HepG2 (cell line): ENCODE measurements around the gene PPFIA2. TPM values are rescaled to one million over a fixed set of nuclear protein-coding genes. Genes with fewer than 3 reads are reported as not detected.

Experiments
- ATAC-seq: fragments of 200-7000 bp; cut with Tn5 transposase; 3 replicates; pipeline ENCODE4 v1.9.1; 2020; ENCODE audit warnings: mild to moderate bottlenecking, moderate library complexity
- BruUV-seq: library from RNA; stranded (reverse); fragments of 400-500 nt; replicated peaks from 2 replicates; lab custom pipeline; 2021; lab: Mats Ljungman, UMichigan
- CTCF ChIA-PET: fragments of 300-600 bp; formaldehyde crosslinking; extraction: SDS; loops from one replicate; lab custom pipeline; 2021; ENCODE audit warnings: low total read pairs, inconsistent platforms, low intra/inter-chr PET ratio; lab: Yijun Ruan, JAX
- POLR2A ChIA-PET: fragments of 350-600 bp; sonication (Branson Sonifier 250); formaldehyde crosslinking; loops from one replicate; lab custom pipeline; 2020; ENCODE audit warnings: antibody characterized with exemption, inconsistent platforms; lab: Yijun Ruan, JAX
- DNase-seq: peaks from one replicate; pipeline ENCODE4 v3.0.0-alpha.2; 2015; ENCODE audit warnings: low spot score
- FAIRE-seq: peaks from 3 replicates; lab custom pipeline; 2011; peaks lifted over from hg19 to GRCh38; lab: Jason Lieb, UNC
- H2AFZ ChIP-seq: one replicate; pipeline ENCODE4 v1.6.1; 2011; ENCODE audit warnings: low read length, inconsistent platforms
- H3K27ac ChIP-seq: fragments of 300-600 bp; 3 replicates; pipeline ENCODE4 v1.8.0; 2011; ENCODE audit warnings: mixed run types, mild to moderate bottlenecking, mixed read lengths, low read length, inconsistent platforms; ENCODE audit not compliant: insufficient read depth; ENCODE audit errors: extremely low read length
- H3K27me3 ChIP-seq, 2 experiments: fragments of 200-600 bp in 1 of 2; 2 replicates in 1 of 2; 3 replicates in 1 of 2; pipeline versions ENCODE4 v1.6.0 to v1.8.0; 2011; ENCODE audit warnings: low read length in 2 of 2, mild to moderate bottlenecking in 2 of 2, moderate library complexity in 2 of 2, inconsistent platforms in 1 of 2; ENCODE audit not compliant: insufficient read depth in 2 of 2, control insufficient read depth in 1 of 2
- H3K36me3 ChIP-seq, 2 experiments: fragments of 200-600 bp in 1 of 2; replicated peaks in 1 of 2; 2 replicates in 1 of 2; 3 replicates in 1 of 2; pipeline versions ENCODE4 v1.5.1 to v1.8.0; 2011; ENCODE audit warnings: low read length in 2 of 2, inconsistent platforms in 1 of 2; ENCODE audit not compliant: insufficient read depth in 2 of 2, control insufficient read depth in 1 of 2
- H3K4me1 ChIP-seq: 2 replicates; pipeline ENCODE4 v1.5.1; 2012; ENCODE audit warnings: low read length, inconsistent platforms; ENCODE audit not compliant: insufficient read depth
- H3K4me2 ChIP-seq: 2 replicates; pipeline ENCODE4 v1.6.0; 2011; ENCODE audit warnings: low read depth, low read length, inconsistent platforms
- H3K4me3 ChIP-seq, 3 experiments: fragments of 200-600 bp in 1 of 3; sonication (generic), shearing (Covaris generic) in 1 of 3; replicated peaks in 1 of 3; 2 replicates each; pipeline ENCODE4 v1.5.1; 2011 to 2016; ENCODE audit warnings: low read length in 3 of 3, inconsistent platforms in 2 of 3, low read depth in 2 of 3, mild to moderate bottlenecking in 2 of 3, control low read depth in 1 of 3, mixed read lengths in 1 of 3; ENCODE audit not compliant: insufficient read depth in 1 of 3
- H3K79me2 ChIP-seq: one replicate; pipeline ENCODE4 v1.6.1; 2011; ENCODE audit warnings: low read length, inconsistent platforms; ENCODE audit not compliant: insufficient read depth
- H3K9ac ChIP-seq: 2 replicates; pipeline ENCODE4 v1.6.0; 2011; ENCODE audit warnings: mild to moderate bottlenecking, low read depth, low read length, inconsistent platforms; ENCODE audit not compliant: insufficient read depth
- H3K9me3 ChIP-seq: 2 replicates; pipeline ENCODE4 v1.5.1; 2012; ENCODE audit warnings: mild to moderate bottlenecking, low read length
- H4K20me1 ChIP-seq: 2 replicates; pipeline ENCODE4 v1.6.0; 2011; ENCODE audit warnings: inconsistent platforms, mild to moderate bottlenecking, low read length, moderate library complexity; ENCODE audit not compliant: insufficient read depth
- HCFC1 ChIP-seq: fragments of 150-350 bp; IDR thresholded peaks from 2 replicates; pipeline ENCODE4 v1.6.1; 2014; ENCODE audit warnings: low read depth, low read length
- HIVEP1 ChIP-seq: sonication (generic); formaldehyde crosslinking; IDR thresholded peaks from 2 replicates; pipeline ENCODE4 v1.4.0; 2020; ENCODE audit warnings: mild to moderate bottlenecking, missing genetic modification reagents
- MAFF ChIP-seq: IDR thresholded peaks from 2 replicates; pipeline ENCODE4 v1.6.1; 2011; ENCODE audit warnings: low read depth, low read length, improper control_type of control experiment
- MATR3 ChIP-seq: sonication (generic); formaldehyde crosslinking; IDR thresholded peaks from 2 replicates; pipeline ENCODE4 v1.4.0; 2020; ENCODE audit warnings: missing genetic modification reagents
- MTF1 ChIP-seq: sonication (generic); formaldehyde crosslinking; IDR thresholded peaks from 2 replicates; pipeline ENCODE4 v1.5.0; 2020; ENCODE audit warnings: missing genetic modification reagents
- NFE2 ChIP-seq: sonication (generic); formaldehyde crosslinking; IDR thresholded peaks from 2 replicates; pipeline ENCODE4 v1.4.0; 2020; ENCODE audit warnings: missing genetic modification reagents
- NR3C1 ChIP-seq: sonication (generic); formaldehyde crosslinking; IDR thresholded peaks from 2 replicates; pipeline ENCODE4 v1.4.0; 2020; ENCODE audit warnings: missing genetic modification reagents
- RBAK ChIP-seq: sonication (generic); formaldehyde crosslinking; IDR thresholded peaks from 2 replicates; pipeline ENCODE4 v1.5.1; 2020; ENCODE audit warnings: mild to moderate bottlenecking, missing genetic modification reagents
- SRF ChIP-seq: IDR thresholded peaks from 2 replicates; pipeline ENCODE4 v1.6.1; 2011; ENCODE audit warnings: mild to moderate bottlenecking, low read depth, low read length, moderate library complexity
- SRSF4 ChIP-seq: fragments of 200-400 bp; formaldehyde crosslinking; IDR thresholded peaks from one replicate; pipeline ENCODE4 v1.6.1; 2018; ENCODE audit warnings: mild to moderate bottlenecking, low read depth, low read length, moderate library complexity; ENCODE audit not compliant: poor library complexity, severe bottlenecking
- THAP11 ChIP-seq: IDR thresholded peaks from 2 replicates; pipeline ENCODE4 v1.6.1; 2016; ENCODE audit warnings: missing biosample characterization, missing genetic modification reagents
- ZNF260 ChIP-seq: sonication (generic); formaldehyde crosslinking; IDR thresholded peaks from 2 replicates; pipeline ENCODE4 v1.4.0; 2020; ENCODE audit warnings: missing genetic modification reagents, low read depth, mild to moderate bottlenecking, borderline replicate concordance
- ZNF264 ChIP-seq: sonication (generic); formaldehyde crosslinking; IDR thresholded peaks from 2 replicates; pipeline ENCODE4 v1.4.0; 2020; ENCODE audit warnings: missing genetic modification reagents
- ZNF326 ChIP-seq: sonication (generic); formaldehyde crosslinking; IDR thresholded peaks from 2 replicates; pipeline ENCODE4 v1.4.0; 2020; ENCODE audit warnings: missing genetic modification reagents, borderline replicate concordance
- ZNF713 ChIP-seq: sonication (generic); formaldehyde crosslinking; IDR thresholded peaks from 2 replicates; pipeline ENCODE4 v1.4.0; 2020; ENCODE audit warnings: mild to moderate bottlenecking, missing genetic modification reagents
- WGBS: methylation state at CpG from one replicate; pipeline ENCODE4 v1.1.6; 2017; ENCODE audit warnings: low lambda C conversion rate; 5-methylcytosine and 5-hydroxymethylcytosine counted together
- in situ Hi-C: cut with HindIII; loops from 2 replicates; pipeline ENCODE4 v1.10.0; 2017; ENCODE audit warnings: low pct_unique_long_range_greater_than_20kb; ENCODE audit not compliant: extremely low pct_ligation_motif_present
- intact Hi-C: fragments of 100-400 bp; cut with micrococcal nuclease; formaldehyde crosslinking; loops from one replicate; pipeline ENCODE4 v1.10.0; 2022; ENCODE audit not compliant: unreplicated experiment
- polyA plus RNA-seq, 8 experiments: library from polyadenylated mRNA; depleted of rRNA in 3 of 8; stranded (reverse) in 7 of 8; unstranded in 1 of 8; fragments of >200 nt; fragmentation: Illumina TruSeq in 4 of 8; extraction: Trizol in 4 of 8; gene quantifications; 2 replicates each; pipeline versions ENCODE4 v1.2.1 to v1.2.3, GENCODE V29; 2011 to 2016; ENCODE audit warnings: low read depth in 4 of 8, missing spikeins in 1 of 8, mixed read lengths in 1 of 8; ENCODE audit not compliant: insufficient read depth in 1 of 8
- total RNA-seq, 5 experiments: library from RNA; depleted of rRNA; stranded (reverse); fragments of >200 nt; fragmentation: Illumina TruSeq; extraction: Trizol; gene quantifications; 2 replicates each; pipeline ENCODE4 v1.2.3, GENCODE V29; 2016; ENCODE audit warnings: low read depth in 1 of 5
- TF ChIP-seq, protein P1 (sequence below): sonication (generic); formaldehyde crosslinking; IDR thresholded peaks from 2 replicates; pipeline ENCODE4 v1.8.1; 2023; ENCODE audit warnings: mild to moderate bottlenecking, moderate library complexity, missing genetic modification reagents
- TF ChIP-seq, protein P2 (sequence below): fragments of 450-650 bp; IDR thresholded peaks from 2 replicates; pipeline ENCODE4 v1.6.1; 2017; ENCODE audit warnings: mild to moderate bottlenecking
- TF ChIP-seq, protein P3 (sequence below): sonication (generic); formaldehyde crosslinking; IDR thresholded peaks from 2 replicates; pipeline ENCODE4 v1.9.0; 2021; ENCODE audit warnings: missing genetic modification reagents, borderline replicate concordance
- TF ChIP-seq, protein P4 (sequence below): sonication (generic); formaldehyde crosslinking; IDR thresholded peaks from 2 replicates; pipeline ENCODE4 v1.4.0; 2020; ENCODE audit warnings: missing genetic modification reagents

Gene PPFIA2
- total and polyA plus RNA-seq, 2 of the 13 experiments (the other 11 are each of a cell fraction or from before 2014, with no cell fraction given) = 0.05 TPM; not detected in 1

DNA sequence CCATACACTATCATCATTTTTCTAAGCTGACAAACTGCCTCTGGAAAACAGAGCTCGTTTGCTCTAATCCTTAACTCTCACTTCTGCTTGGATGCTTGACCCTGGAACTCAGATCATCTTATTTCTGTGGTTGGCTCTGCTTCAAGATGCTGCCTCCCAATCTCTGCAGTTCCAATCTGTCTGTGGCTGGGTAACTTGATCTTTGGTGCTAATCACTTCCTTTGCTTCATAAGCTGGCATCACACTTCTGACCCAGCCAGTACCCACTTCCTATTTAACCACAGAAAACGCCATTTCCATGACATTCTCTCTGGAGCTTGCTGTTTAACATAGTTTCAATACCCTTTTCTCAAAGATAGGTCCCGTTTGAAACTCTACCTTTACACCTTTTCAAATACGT lies 427.1 kb downstream of the PPFIA2 start:
- Histone ChIP-seq H3K4me3 (no peak overlapping the region), H3K79me2 (no peaks in the 10 kb centered on the region), H2AFZ (no peak overlapping the region), H4K20me1 (no peaks in the 10 kb centered on the region), H3K4me1 (no peaks in the 10 kb centered on the region), H3K9ac (no peak overlapping the region), H3K36me3 (no peaks in the 10 kb centered on the region), H3K27ac (no peak overlapping the region), H3K27me3 (no peaks in the 10 kb centered on the region), H3K9me3 (no peaks in the 10 kb centered on the region), H3K4me2 (no peak overlapping the region)
- CTCF ChIA-PET = no interaction called here
- POLR2A ChIA-PET = no interaction called here
- intact Hi-C loops (no loop called here), in situ Hi-C loops (no loop called here)
- TF ChIP-seq, protein P1, sequence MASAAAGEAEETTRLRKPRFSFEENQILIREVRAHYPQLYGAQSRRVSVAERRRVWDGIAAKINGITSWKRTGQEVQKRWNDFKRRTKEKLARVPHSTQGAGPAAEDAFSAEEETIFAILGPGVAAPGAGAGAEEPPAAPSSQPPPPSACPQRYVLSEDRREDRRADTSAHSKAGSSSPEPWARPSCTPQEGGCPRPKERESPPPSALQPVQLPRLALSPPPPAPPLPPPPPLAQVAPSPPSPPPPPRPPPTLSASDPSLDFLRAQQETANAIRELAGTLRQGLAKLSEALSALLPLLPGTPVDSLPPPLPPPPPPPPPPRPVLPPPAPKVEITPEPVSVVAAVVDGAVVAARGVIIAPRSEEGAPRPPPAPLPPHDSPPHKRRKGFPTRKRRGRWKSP (CRISPR knock-in tag) = no peak
- TF ChIP-seq MTF1 (CRISPR knock-in tag) (no peak), THAP11 (CRISPR knock-in tag) (no peak), SRF (no peak), NFE2 (CRISPR knock-in tag) (no peak), HIVEP1 (no peak), ZNF713 (no peak), ZNF264 (CRISPR knock-in tag) (no peak), MAFF (no peak), RBAK (CRISPR knock-in tag) (no peak), SRSF4 (no peak), ZNF326 (no peak), MATR3 (CRISPR knock-in tag) (no peak), NR3C1 (CRISPR knock-in tag) (no peak), HCFC1 (no peak), ZNF260 (CRISPR knock-in tag) (no peak)
- TF ChIP-seq, protein P2, sequence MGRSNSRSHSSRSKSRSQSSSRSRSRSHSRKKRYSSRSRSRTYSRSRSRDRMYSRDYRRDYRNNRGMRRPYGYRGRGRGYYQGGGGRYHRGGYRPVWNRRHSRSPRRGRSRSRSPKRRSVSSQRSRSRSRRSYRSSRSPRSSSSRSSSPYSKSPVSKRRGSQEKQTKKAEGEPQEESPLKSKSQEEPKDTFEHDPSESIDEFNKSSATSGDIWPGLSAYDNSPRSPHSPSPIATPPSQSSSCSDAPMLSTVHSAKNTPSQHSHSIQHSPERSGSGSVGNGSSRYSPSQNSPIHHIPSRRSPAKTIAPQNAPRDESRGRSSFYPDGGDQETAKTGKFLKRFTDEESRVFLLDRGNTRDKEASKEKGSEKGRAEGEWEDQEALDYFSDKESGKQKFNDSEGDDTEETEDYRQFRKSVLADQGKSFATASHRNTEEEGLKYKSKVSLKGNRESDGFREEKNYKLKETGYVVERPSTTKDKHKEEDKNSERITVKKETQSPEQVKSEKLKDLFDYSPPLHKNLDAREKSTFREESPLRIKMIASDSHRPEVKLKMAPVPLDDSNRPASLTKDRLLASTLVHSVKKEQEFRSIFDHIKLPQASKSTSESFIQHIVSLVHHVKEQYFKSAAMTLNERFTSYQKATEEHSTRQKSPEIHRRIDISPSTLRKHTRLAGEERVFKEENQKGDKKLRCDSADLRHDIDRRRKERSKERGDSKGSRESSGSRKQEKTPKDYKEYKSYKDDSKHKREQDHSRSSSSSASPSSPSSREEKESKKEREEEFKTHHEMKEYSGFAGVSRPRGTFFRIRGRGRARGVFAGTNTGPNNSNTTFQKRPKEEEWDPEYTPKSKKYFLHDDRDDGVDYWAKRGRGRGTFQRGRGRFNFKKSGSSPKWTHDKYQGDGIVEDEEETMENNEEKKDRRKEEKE = no peak
- TF ChIP-seq, protein P3, sequence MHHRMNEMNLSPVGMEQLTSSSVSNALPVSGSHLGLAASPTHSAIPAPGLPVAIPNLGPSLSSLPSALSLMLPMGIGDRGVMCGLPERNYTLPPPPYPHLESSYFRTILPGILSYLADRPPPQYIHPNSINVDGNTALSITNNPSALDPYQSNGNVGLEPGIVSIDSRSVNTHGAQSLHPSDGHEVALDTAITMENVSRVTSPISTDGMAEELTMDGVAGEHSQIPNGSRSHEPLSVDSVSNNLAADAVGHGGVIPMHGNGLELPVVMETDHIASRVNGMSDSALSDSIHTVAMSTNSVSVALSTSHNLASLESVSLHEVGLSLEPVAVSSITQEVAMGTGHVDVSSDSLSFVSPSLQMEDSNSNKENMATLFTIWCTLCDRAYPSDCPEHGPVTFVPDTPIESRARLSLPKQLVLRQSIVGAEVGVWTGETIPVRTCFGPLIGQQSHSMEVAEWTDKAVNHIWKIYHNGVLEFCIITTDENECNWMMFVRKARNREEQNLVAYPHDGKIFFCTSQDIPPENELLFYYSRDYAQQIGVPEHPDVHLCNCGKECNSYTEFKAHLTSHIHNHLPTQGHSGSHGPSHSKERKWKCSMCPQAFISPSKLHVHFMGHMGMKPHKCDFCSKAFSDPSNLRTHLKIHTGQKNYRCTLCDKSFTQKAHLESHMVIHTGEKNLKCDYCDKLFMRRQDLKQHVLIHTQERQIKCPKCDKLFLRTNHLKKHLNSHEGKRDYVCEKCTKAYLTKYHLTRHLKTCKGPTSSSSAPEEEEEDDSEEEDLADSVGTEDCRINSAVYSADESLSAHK (CRISPR knock-in tag) = no peak
- TF ChIP-seq, protein P4, sequence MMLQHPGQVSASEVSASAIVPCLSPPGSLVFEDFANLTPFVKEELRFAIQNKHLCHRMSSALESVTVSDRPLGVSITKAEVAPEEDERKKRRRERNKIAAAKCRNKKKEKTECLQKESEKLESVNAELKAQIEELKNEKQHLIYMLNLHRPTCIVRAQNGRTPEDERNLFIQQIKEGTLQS (CRISPR knock-in tag) = no peak
- WGBS = 2% methylated on average over 4 of the region's 4 CpGs
- FAIRE-seq (no peak), ATAC-seq (no peak), DNase-seq (no peak)
- BruUV-seq = no TSS peak
